Hepatocyte (in vitro differentiated cells): ENCODE data around the gene ITPKC.

ENCODE experiments used
- CTCF ChIP-seq: fragments of 200-600 bp; sonication (generic); IDR thresholded peaks from 2 replicates; pipeline ENCODE4 v1.5.1; 2016; ENCODE audit warnings: antibody characterized with exemption, mild to moderate bottlenecking; ENCODE audit not compliant: poor library complexity
- EZH2 ChIP-seq: fragments of 200-600 bp; sonication (generic); IDR thresholded peaks from 2 replicates; pipeline ENCODE4 v1.6.1; 2016; ENCODE audit warnings: antibody characterized with exemption, mild to moderate bottlenecking, borderline replicate concordance
- EZH2phosphoT487 ChIP-seq: fragments of 200-600 bp; sonication (generic); IDR thresholded peaks from one replicate; pipeline ENCODE4 v1.6.1; 2018; ENCODE audit warnings: antibody characterized with exemption, mild to moderate bottlenecking, low read depth, moderate library complexity; ENCODE audit not compliant: unreplicated experiment, severe bottlenecking

DNA sequence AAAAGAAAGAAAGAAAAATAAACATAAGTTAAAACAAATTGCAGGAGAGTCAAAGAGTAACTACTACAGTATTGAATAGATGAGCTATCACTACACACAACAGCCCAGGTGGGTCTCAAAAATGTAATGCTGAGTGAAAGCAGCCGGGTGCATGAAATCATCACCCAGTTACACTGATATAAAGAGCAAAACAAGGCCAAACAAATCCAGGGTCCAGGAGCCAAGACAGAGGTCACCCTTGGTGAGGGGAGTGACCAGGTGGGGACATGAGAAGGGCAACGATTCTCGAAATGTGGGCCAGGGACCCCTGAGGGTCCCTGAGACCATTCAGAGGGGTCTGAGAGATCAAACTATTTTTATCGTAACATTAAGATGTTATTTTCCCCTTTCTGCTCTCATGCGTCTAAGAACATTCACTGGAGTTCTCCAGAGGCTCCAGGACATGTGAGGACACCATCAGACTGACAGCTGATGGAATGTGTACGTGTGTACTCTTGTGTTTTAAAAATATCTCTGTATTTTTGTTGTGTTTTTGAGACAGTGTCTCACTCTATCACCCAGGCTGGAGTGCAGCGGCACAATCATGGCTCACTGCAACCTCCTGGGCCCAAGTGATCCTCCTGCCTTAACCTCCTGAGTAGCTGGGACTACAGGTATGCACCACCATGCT, 10.8 kb upstream of the ITPKC start:
- TF ChIP-seq CTCF (no peak), EZH2 (no peak), EZH2phosphoT487 (no peak)
